Upper lobe of right lung (tissue), 1 donor: Measurements from ENCODE around the gene TANGO2. TPM values are rescaled to one million over a fixed set of nuclear protein-coding genes. Genes with fewer than 3 reads are reported as not detected.

Source experiments
- ATAC-seq: fragments of 200-7000 bp; cut with Tn5 transposase; one replicate; pipeline ENCODE4 v1.9.1; 2020; ENCODE audit warnings: mild to moderate bottlenecking, moderate library complexity
- DNase-seq: peaks from one replicate; pipeline ENCODE4 v3.0.0-alpha.2; 2020
- H3K27ac ChIP-seq: fragments of 200-600 bp; one replicate; pipeline ENCODE4 v1.8.0; 2022
- H3K27me3 ChIP-seq: fragments of 200-600 bp; one replicate; pipeline ENCODE4 v1.8.0; 2022; ENCODE audit warnings: mild to moderate bottlenecking
- H3K36me3 ChIP-seq: fragments of 200-600 bp; one replicate; pipeline ENCODE4 v1.8.0; 2022
- H3K4me1 ChIP-seq: fragments of 200-600 bp; one replicate; pipeline ENCODE4 v1.8.0; 2022
- H3K4me3 ChIP-seq: fragments of 200-600 bp; one replicate; pipeline ENCODE4 v1.8.0; 2022; ENCODE audit warnings: mild to moderate bottlenecking
- H3K9me3 ChIP-seq: fragments of 200-600 bp; one replicate; pipeline ENCODE4 v1.8.0; 2022
- intact Hi-C: fragments of 100-400 bp; cut with DNase I; formaldehyde crosslinking; loops from one replicate; pipeline ENCODE4 v1.11.0; 2022
- total RNA-seq: library from RNA; stranded (reverse); fragmentation: NEBNext Ultra II Directional; extraction: Animal tissue kit (Norgen Biotek cat#: 25700); gene quantifications from one replicate; pipeline ENCODE4 v1.2.1, GENCODE V29; 2021
- TF ChIP-seq, protein P1 (sequence below): fragments of 200-600 bp; IDR thresholded peaks from one replicate; pipeline ENCODE4 v1.8.0; 2022; ENCODE audit warnings: antibody characterized with exemption
- donor health status: DM: no; HTN: yes; CAD: no; lungs with severe emphysema.

The TANGO2 gene
- total RNA-seq, 1 donor from 2014 or later: 37.8 TPM

DNA sequence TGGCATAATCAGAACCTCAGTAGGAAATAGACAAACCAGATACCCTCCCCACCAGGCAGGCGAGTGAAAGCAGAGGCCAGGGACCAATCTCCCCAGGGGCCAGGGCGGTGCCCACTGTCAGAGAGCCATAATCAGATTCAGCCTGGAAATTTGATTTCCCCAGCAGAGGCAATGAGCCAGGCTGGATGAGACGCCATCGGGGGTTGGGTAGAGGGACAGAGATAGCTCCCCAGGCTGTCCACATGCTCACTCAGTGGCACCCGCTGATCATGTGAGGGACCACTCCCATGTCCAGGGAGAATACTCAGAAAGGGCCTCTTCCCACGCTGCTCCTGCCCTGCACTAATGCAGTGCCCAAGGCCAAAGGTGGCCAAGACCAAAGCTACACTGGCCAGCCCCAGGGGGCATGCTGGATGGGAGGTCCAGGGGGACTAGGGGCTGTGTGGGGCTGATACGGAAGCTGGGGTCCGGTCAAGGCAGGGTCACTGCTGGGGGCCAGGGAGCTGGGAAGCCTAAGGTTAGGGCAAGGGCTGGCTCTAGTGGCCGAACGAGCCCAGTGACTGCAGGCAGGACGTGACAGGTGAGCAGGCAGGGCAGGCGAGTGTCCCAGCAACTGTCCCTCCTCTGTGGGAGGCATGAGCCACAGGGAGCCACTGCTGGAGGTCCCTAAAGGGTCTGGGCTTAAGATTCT lies 24.1 kb upstream of the TANGO2 start:
- intact Hi-C loops: no loop called here
- TF ChIP-seq, protein P1, sequence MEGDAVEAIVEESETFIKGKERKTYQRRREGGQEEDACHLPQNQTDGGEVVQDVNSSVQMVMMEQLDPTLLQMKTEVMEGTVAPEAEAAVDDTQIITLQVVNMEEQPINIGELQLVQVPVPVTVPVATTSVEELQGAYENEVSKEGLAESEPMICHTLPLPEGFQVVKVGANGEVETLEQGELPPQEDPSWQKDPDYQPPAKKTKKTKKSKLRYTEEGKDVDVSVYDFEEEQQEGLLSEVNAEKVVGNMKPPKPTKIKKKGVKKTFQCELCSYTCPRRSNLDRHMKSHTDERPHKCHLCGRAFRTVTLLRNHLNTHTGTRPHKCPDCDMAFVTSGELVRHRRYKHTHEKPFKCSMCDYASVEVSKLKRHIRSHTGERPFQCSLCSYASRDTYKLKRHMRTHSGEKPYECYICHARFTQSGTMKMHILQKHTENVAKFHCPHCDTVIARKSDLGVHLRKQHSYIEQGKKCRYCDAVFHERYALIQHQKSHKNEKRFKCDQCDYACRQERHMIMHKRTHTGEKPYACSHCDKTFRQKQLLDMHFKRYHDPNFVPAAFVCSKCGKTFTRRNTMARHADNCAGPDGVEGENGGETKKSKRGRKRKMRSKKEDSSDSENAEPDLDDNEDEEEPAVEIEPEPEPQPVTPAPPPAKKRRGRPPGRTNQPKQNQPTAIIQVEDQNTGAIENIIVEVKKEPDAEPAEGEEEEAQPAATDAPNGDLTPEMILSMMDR: no peak
- H3K27me3 ChIP-seq: no peaks in the 10 kb centered on the region
- no peaks in the 10 kb centered on the region for H3K36me3 ChIP-seq
- no peak overlapping the region for H3K4me3 ChIP-seq
- peak overlapping the region; percentile 82 for H3K27ac ChIP-seq
- no peak for ATAC-seq
- no peak for DNase-seq
- peaks cover 37% of the 10 kb centered on the region for H3K4me1 ChIP-seq
- H3K9me3 ChIP-seq: no peaks in the 10 kb centered on the region

DNA sequence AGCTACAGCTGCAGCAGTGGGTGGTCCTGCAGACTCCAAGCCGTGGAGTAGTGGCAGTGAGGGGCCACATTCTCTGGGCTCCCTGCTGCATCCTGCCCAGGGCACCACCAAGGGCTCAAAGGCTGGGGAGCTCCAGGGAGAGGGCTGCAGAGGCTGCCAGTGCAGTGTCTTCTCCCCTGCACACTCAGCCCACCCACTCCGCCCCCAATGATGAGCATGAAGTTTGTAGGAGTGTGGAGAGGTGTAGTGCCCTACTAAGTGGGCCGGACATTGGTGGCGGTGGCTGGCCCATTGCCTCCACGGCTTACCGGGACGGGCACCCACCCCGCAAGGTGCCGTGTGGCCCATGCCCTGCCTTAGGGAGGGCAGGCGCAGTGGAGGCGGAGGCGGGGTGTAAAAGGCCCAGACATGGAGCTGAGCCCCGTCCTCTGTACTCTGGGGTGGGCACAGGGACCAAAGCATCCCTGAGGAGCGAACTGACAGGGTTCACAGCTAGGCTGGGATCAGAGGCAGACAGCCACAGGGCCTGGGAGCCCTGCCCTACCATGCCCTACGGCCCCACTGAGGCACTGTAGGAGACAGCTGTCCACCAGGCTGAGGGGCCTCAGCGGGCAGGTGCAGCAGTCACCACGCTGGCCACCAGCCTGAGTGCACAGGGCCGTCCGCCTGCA lies 23.2 kb upstream of the TANGO2 start:
- Histone ChIP-seq H3K9me3 (no peaks in the 10 kb centered on the region), H3K4me3 (no peak overlapping the region), H3K27ac (no peak overlapping the region), H3K27me3 (no peaks in the 10 kb centered on the region), H3K36me3 (no peaks in the 10 kb centered on the region), H3K4me1 (peaks cover 44% of the 10 kb centered on the region)
- no peak for DNase-seq
- no peak for ATAC-seq
- intact Hi-C loops: no loop called here
- TF ChIP-seq, protein P1: no peak

- H3K9me3 ChIP-seq: no peaks in the 10 kb centered on the region
- TF ChIP-seq, protein P1: no peak
- no peak for DNase-seq
- no peak for ATAC-seq
- H3K27ac ChIP-seq: peak overlapping the region; percentile 51
- no peak overlapping the region for H3K4me3 ChIP-seq
- intact Hi-C loops: no loop called here
- H3K27me3 ChIP-seq: no peaks in the 10 kb centered on the region
- H3K4me1 ChIP-seq: peaks cover 44% of the 10 kb centered on the region
- no peaks in the 10 kb centered on the region for H3K36me3 ChIP-seq
Observed at GRCh38 chr22:19998232-19998951, 22.5 kb upstream of the TANGO2 start.

- Histone ChIP-seq H3K36me3 (no peaks in the 10 kb centered on the region), H3K27ac (no peak overlapping the region), H3K9me3 (no peaks in the 10 kb centered on the region), H3K4me3 (no peak overlapping the region), H3K4me1 (peaks cover 44% of the 10 kb centered on the region), H3K27me3 (no peaks in the 10 kb centered on the region)
- DNase-seq (no peak), ATAC-seq (no peak)
- TF ChIP-seq, protein P1: no peak
- intact Hi-C loops: no loop called here
Observed at GRCh38 chr22:19998991-19999820, 21.7 kb upstream of the TANGO2 start.
